Thyroid gland (tissue), 4 donors: ENCODE measurements around the gene CRYL1.

ENCODE experiments used
- POLR2A ChIP-seq, 2 donors: fragments of 450-650 bp; IDR thresholded peaks; one replicate each; pipeline ENCODE4 v1.6.1; 2017; ENCODE audit warnings: antibody characterized with exemption in 2 of 2, mild to moderate bottlenecking in 2 of 2, moderate library complexity in 1 of 2
- TF ChIP-seq, protein P1 (sequence below), 6 experiments: fragments of 200-600 bp in 3 of 6; fragments of 450-650 bp in 3 of 6; sonication (generic) in 3 of 6; IDR thresholded peaks; one replicate each; pipeline ENCODE4 v1.5.1; 2016 to 2019; ENCODE audit warnings: antibody characterized with exemption in 6 of 6, mild to moderate bottlenecking in 2 of 6, inconsistent platforms in 1 of 6, moderate library complexity in 1 of 6

DNA sequence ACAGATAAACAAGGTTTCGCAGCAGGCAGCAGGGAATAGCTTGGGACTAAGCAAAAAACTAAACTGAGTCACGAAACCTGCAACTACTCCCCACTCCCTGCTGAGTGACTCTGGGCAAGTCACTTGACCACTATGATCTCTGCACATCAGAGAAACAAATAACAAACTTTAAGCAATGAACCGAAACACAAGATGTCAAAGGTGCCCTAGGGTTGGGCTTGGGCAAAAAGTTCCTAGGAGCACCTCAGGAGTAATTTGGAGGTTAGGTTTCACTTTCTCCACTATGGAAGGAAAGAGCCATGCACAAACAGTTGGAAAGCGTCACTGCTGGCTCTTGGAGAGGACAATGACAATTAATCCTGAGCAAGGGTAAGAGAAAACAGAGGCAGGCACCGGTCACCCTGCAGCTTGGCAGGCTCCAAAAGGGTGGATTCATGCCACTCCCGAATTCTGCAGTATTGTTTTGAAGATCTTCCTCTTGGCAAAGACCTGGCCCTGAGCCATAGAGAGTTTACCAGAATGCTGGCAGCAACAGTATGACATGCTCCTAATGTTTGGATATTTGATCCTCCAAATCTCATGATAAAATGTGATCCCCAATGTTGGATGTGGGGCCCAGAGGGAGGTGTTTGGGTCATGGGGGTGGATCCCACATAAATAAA is 60.3 kb downstream of the CRYL1 start:
- TF ChIP-seq, protein P1, sequence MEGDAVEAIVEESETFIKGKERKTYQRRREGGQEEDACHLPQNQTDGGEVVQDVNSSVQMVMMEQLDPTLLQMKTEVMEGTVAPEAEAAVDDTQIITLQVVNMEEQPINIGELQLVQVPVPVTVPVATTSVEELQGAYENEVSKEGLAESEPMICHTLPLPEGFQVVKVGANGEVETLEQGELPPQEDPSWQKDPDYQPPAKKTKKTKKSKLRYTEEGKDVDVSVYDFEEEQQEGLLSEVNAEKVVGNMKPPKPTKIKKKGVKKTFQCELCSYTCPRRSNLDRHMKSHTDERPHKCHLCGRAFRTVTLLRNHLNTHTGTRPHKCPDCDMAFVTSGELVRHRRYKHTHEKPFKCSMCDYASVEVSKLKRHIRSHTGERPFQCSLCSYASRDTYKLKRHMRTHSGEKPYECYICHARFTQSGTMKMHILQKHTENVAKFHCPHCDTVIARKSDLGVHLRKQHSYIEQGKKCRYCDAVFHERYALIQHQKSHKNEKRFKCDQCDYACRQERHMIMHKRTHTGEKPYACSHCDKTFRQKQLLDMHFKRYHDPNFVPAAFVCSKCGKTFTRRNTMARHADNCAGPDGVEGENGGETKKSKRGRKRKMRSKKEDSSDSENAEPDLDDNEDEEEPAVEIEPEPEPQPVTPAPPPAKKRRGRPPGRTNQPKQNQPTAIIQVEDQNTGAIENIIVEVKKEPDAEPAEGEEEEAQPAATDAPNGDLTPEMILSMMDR (IDR thresholded peaks at IDR 0.05) = no peak
- TF ChIP-seq POLR2A (IDR thresholded peaks at IDR 0.05) = no peak
